GM12873 (cell line): ENCODE measurements around the gene IFIT1B.
A peak's percentile ranks its signal among the peaks of the same experiment; 100 is the strongest.

Experiments used
- CTCF ChIP-seq: IDR thresholded peaks from 2 replicates; pipeline ENCODE4 v1.5.1; 2012; ENCODE audit warnings: low read depth, mild to moderate bottlenecking, moderate library complexity, low read length, control low read depth; ENCODE audit not compliant: insufficient read depth; ENCODE audit errors: missing control alignments

IFIT1B gene

DNA sequence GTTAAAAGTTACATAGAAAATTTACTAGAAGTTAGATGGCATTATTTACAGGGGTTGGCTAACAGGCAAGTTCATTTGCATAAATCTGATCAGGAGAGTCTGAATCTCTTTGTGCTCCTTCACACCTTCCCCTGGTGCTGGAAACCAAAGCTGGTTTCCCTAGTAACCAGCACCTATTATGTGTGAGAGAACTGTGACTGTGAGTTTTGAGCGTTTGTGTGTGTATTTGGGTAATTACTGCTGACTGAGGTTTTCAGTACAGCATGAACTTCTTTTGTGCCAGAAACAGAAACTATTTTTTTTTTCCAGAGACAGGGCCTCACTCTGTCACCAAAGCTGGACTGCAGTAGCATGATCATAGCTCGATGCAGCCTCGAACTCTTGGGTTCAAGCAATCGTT is 10.3 kb upstream of the IFIT1B start:
- TF ChIP-seq CTCF, result no peak

- TF ChIP-seq CTCF, result no peak
These were observed 9.7 kb upstream of the IFIT1B start for GRCh38 chr10:89368129-89368528.

- TF ChIP-seq CTCF, result peak; percentile 54
These were observed 8.4 kb upstream of the IFIT1B start for GRCh38 chr10:89369156-89370105.

- TF ChIP-seq CTCF, result no peak
These were observed 6.8 kb upstream of the IFIT1B start for GRCh38 chr10:89371079-89371478.

DNA sequence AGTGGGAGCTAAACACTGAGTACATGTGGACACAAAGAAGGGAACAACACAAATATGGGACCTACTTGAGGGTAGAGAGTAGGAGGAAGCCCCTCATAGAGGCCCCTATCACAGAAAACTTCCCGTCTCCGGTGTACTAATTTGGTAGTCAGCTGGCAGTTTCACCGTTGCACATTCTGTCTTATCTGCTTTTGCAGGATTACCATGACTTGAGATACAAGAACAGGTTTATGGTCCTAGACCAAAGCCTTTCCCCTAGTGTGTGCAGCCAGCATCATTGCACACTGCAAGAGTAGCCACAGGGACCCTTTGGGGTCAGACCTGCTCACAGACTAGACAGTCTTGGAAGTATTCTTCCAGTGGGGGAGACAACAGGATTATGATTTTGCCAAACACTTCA is 5.9 kb upstream of the IFIT1B start:
- no peak for TF ChIP-seq CTCF

- TF ChIP-seq CTCF, result no peak
These were observed 3.7 kb upstream of the IFIT1B start for GRCh38 chr10:89373916-89374711.

DNA sequence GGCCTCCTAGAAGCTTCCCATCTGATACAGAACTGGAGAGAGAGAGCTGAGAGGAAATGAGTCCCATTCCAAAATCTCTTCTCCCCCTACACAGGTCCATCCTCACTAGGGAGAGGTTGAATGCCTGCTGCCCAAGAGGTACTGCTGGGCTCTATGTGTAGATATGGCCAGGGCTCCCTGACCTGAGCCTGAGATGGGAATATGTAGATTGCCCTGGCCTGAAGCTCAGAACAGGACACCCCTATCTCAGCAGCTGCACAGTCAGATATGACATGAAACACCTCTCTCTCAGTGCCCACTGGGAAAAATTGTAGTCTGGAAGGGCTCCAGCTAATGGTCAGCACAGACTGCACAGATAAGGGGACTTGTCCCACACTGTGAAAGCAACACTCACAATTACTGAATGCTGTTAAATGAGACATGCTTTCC is 3.1 kb upstream of the IFIT1B start:
- TF ChIP-seq CTCF, result no peak
